MM.1S (cell line): ENCODE data around the gene THADA.

Experiments
- DNase-seq: peaks from one replicate; pipeline ENCODE4 v3.0.0-alpha.2; 2015
- H2AFZ ChIP-seq: fragments of 300-600 bp; sonication (generic); 2 replicates; pipeline ENCODE4 v1.6.0; 2016; ENCODE audit warnings: antibody characterized with exemption, low read length
- H3F3A ChIP-seq: fragments of 300-600 bp; sonication (generic); 2 replicates; pipeline ENCODE4 v1.6.1; 2016; ENCODE audit warnings: mild to moderate bottlenecking, antibody characterized with exemption, low read length, moderate library complexity, mixed read lengths; ENCODE audit not compliant: insufficient read depth
- H3K27ac ChIP-seq: fragments of 300-600 bp; sonication (generic); 2 replicates; pipeline ENCODE4 v1.5.1; 2016; ENCODE audit warnings: mild to moderate bottlenecking, low read length
- H3K27me3 ChIP-seq: fragments of 300-600 bp; sonication (generic); replicated peaks from 2 replicates; pipeline ENCODE4 v1.6.0; 2016; ENCODE audit warnings: low read length; ENCODE audit not compliant: insufficient read depth
- H3K36me3 ChIP-seq: fragments of 300-600 bp; sonication (generic); replicated peaks from 2 replicates; pipeline ENCODE4 v1.6.1; 2016; ENCODE audit warnings: mild to moderate bottlenecking, low read length, mixed read lengths; ENCODE audit not compliant: insufficient read depth
- H3K4me1 ChIP-seq: fragments of 300-600 bp; sonication (generic); 2 replicates; pipeline ENCODE4 v1.6.1; 2016; ENCODE audit warnings: low read length, mixed read lengths
- H3K4me2 ChIP-seq: fragments of 300-600 bp; sonication (generic); 2 replicates; pipeline ENCODE4 v1.6.0; 2016; ENCODE audit warnings: low read depth, low read length
- H3K4me3 ChIP-seq: fragments of 300-600 bp; sonication (generic); 2 replicates; pipeline ENCODE4 v1.5.1; 2016; ENCODE audit warnings: low read length, mixed read lengths
- H3K79me2 ChIP-seq: fragments of 300-600 bp; sonication (generic); 2 replicates; pipeline ENCODE4 v1.6.1; 2016; ENCODE audit warnings: mixed run types, low read length, mixed read lengths
- H3K9ac ChIP-seq: fragments of 300-600 bp; sonication (generic); 2 replicates; pipeline ENCODE4 v1.6.1; 2016; ENCODE audit warnings: low read length, mixed read lengths
- H3K9me2 ChIP-seq: fragments of 300-600 bp; sonication (generic); replicated peaks from 2 replicates; pipeline ENCODE4 v1.6.1; 2016; ENCODE audit warnings: mild to moderate bottlenecking, low read length, mixed read lengths; ENCODE audit not compliant: insufficient read depth
- H3K9me3 ChIP-seq: fragments of 300-600 bp; sonication (generic); replicated peaks from 2 replicates; pipeline ENCODE4 v1.6.1; 2016; ENCODE audit warnings: mild to moderate bottlenecking, low read length, mixed read lengths; ENCODE audit not compliant: insufficient read depth
- H4K20me1 ChIP-seq: fragments of 300-600 bp; sonication (generic); 2 replicates; pipeline ENCODE4 v1.6.1; 2016; ENCODE audit warnings: mild to moderate bottlenecking, low read length, moderate library complexity, mixed read lengths; ENCODE audit not compliant: insufficient read depth
- EZH2 ChIP-seq: fragments of 300-600 bp; sonication (generic); optimal IDR thresholded peaks from 2 replicates; pipeline ENCODE3; 2017; ENCODE audit warnings: low read depth, mild to moderate bottlenecking, antibody characterized with exemption, low read length, mixed read lengths
- EZH2phosphoT487 ChIP-seq: fragments of 300-600 bp; sonication (generic); IDR thresholded peaks from 2 replicates; pipeline ENCODE4 v1.6.1; 2018; ENCODE audit warnings: antibody characterized with exemption, low read length
- TF ChIP-seq, protein P1 (sequence below): fragments of 300-600 bp; sonication (generic); IDR thresholded peaks from 2 replicates; pipeline ENCODE4 v1.5.1; 2016; ENCODE audit warnings: antibody characterized with exemption, low read length, mixed read lengths

The THADA gene

DNA sequence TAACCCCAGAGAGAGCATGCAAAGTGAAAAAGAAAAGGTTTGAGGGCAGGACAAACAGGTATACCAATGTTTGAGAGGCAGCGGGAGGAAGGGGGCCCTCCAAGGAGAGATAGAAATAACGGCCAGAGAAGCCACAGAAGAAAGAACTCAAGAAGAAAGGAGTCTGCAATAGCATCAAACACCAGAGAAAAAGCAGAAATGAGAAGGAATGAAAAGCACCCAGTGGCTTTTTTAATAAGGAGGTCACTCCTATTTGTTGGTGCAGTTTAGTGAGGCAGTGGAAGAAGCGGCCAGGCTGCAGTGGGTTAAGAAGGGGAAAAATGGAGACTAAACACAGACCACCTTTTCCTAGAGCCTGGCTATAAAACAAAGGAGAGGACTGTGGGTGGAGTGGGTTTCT, 177.2 kb downstream of the THADA start:
- Histone ChIP-seq H3K9me3 (no peaks in the 10 kb centered on the region), H3K36me3 (no peaks in the 10 kb centered on the region), H3K4me3 (no peak overlapping the region), H2AFZ (no peak overlapping the region), H3K27me3 (no peaks in the 10 kb centered on the region), H3K9ac (no peak overlapping the region), H3K4me1 (peaks cover 37% of the 10 kb centered on the region), H3K79me2 (no peaks in the 10 kb centered on the region), H3K27ac (no peak overlapping the region), H3F3A (peaks cover 23% of the 10 kb centered on the region), H3K9me2 (no peaks in the 10 kb centered on the region), H3K4me2 (no peak overlapping the region), H4K20me1 (no peaks in the 10 kb centered on the region)
- TF ChIP-seq EZH2 (no peak), EZH2phosphoT487 (no peak)
- TF ChIP-seq, protein P1, sequence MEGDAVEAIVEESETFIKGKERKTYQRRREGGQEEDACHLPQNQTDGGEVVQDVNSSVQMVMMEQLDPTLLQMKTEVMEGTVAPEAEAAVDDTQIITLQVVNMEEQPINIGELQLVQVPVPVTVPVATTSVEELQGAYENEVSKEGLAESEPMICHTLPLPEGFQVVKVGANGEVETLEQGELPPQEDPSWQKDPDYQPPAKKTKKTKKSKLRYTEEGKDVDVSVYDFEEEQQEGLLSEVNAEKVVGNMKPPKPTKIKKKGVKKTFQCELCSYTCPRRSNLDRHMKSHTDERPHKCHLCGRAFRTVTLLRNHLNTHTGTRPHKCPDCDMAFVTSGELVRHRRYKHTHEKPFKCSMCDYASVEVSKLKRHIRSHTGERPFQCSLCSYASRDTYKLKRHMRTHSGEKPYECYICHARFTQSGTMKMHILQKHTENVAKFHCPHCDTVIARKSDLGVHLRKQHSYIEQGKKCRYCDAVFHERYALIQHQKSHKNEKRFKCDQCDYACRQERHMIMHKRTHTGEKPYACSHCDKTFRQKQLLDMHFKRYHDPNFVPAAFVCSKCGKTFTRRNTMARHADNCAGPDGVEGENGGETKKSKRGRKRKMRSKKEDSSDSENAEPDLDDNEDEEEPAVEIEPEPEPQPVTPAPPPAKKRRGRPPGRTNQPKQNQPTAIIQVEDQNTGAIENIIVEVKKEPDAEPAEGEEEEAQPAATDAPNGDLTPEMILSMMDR: no peak
- DNase-seq: no peak

DNA sequence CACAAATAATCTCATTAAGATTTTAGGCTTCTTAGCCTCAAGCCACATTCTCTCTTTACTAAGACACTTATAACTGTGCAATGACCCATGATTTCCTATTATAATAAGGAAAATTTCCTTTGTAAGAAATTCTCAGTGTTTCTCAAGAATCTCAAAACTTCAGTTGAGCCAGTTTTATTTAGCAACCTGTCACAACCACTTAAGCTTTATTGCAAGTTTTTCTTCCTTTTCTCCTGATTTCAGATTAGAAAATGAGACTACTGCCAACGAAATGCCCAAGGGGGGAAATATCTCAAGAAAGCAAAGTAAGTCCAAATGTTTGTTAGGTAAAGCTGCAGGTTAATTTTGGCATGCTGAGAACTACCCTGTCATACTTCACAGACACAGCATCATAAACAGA, 178.5 kb downstream of the THADA start:
- no peaks in the 10 kb centered on the region for H3K79me2 ChIP-seq
- peaks cover 16% of the 10 kb centered on the region; the same call in 1 of the 2 replicates for H3F3A ChIP-seq
- H3K27me3 ChIP-seq: no peaks in the 10 kb centered on the region
- H2AFZ ChIP-seq: no peak overlapping the region
- TF ChIP-seq EZH2phosphoT487 (no peak), EZH2 (no peak)
- TF ChIP-seq, protein P1: no peak
- H3K9me3 ChIP-seq: no peaks in the 10 kb centered on the region
- H3K4me3 ChIP-seq: no peak overlapping the region
- no peak overlapping the region for H3K4me2 ChIP-seq
- no peaks in the 10 kb centered on the region for H3K36me3 ChIP-seq
- H3K9me2 ChIP-seq: no peaks in the 10 kb centered on the region
- no peak for DNase-seq
- H3K9ac ChIP-seq: no peak overlapping the region
- peaks cover 24% of the 10 kb centered on the region for H3K4me1 ChIP-seq
- no peak overlapping the region for H3K27ac ChIP-seq
- H4K20me1 ChIP-seq: no peaks in the 10 kb centered on the region

DNA sequence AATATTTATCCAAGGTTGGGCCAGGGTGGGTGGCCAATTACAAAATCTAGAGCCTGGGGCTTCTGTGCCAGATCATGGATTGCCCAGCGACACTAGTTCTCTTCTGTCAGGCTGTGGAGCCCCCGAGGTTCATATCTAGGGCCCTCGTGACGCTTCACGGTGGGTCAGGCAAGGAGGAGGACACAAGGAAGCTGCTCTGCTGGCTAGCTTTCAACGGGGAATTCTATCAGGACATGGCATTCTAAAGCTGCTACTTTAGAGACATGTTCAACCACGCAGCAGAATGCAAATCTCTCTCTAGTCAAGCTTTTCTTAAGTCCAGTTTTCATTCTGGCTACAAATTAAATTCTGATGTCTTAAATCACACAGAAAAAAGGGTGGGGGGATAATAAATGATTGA, 180.2 kb downstream of the THADA start:
- Histone ChIP-seq H3K4me3 (no peak overlapping the region), H3F3A (0 out of 2 replicates have a peak, but pooled peaks cover 3% of the 10 kb centered on the region), H3K9ac (no peak overlapping the region), H4K20me1 (no peaks in the 10 kb centered on the region), H3K4me1 (peaks cover 7% of the 10 kb centered on the region), H3K4me2 (no peak overlapping the region), H3K36me3 (no peaks in the 10 kb centered on the region), H3K9me2 (no peaks in the 10 kb centered on the region), H3K9me3 (no peaks in the 10 kb centered on the region), H3K27me3 (no peaks in the 10 kb centered on the region), H3K79me2 (no peaks in the 10 kb centered on the region), H2AFZ (no peak overlapping the region), H3K27ac (no peak overlapping the region)
- DNase-seq: no peak
- TF ChIP-seq, protein P1: no peak
- no peak for TF ChIP-seq EZH2
- no peak for TF ChIP-seq EZH2phosphoT487
